ENCODE data around the gene HECW1. TPM values are rescaled to one million over a fixed set of nuclear protein-coding genes. Genes with fewer than 3 reads are reported as not detected.

The HECW1 gene
- total and polyA plus RNA-seq, 2 experiments from 2014 or later: 11.0 to 21.8 TPM

- Mint-ChIP-seq H3K9me3 (no peaks in the 10 kb centered on the region), H3K4me1 (peaks cover 24% of the 10 kb centered on the region), H3K27me3 (ENCODE audit: insufficient read depth, low read depth, poor library complexity) (peaks cover 4% of the 10 kb centered on the region), H3K27ac (no peak overlapping the region), H3K4me3 (no peak overlapping the region), H3K36me3 (ENCODE audit: low read depth) (no peaks in the 10 kb centered on the region)
- Histone ChIP-seq H3K4me2 (no peak overlapping the region), H3K36me3 (ENCODE audit: insufficient read depth) (no peaks in the 10 kb centered on the region), H2AFZ (no peak overlapping the region), H4K20me1 (replicated peaks; ENCODE audit: insufficient read depth) (no peaks in the 10 kb centered on the region), H3K4me3 (no peak overlapping the region), H3K79me2 (replicated peaks; ENCODE audit: insufficient read depth) (no peaks in the 10 kb centered on the region), H3K27me3 (ENCODE audit: insufficient read depth) (no peaks in the 10 kb centered on the region), H3K27ac (ENCODE audit: low read depth) (no peak overlapping the region), H3K9me2 (ENCODE audit: insufficient read depth) (no peaks in the 10 kb centered on the region; the same call in 1 of the 2 replicates), H3K4me1 (ENCODE audit: insufficient read depth) (peaks cover 20% of the 10 kb centered on the region), H3F3A (replicated peaks; ENCODE audit: low read depth) (no peaks in the 10 kb centered on the region)
- TF ChIP-seq EZH2phosphoT487 (IDR thresholded peaks at IDR 0.05; ENCODE audit: unreplicated experiment) (no peak), EZH2 (IDR thresholded peaks at IDR 0.05; ENCODE audit: low read depth, unreplicated experiment) (no peak), REST (IDR thresholded peaks at IDR 0.05; ENCODE audit: unreplicated experiment) (no peak), JUNB (IDR thresholded peaks at IDR 0.05; ENCODE audit: unreplicated experiment) (no peak)
- DNase-seq (ENCODE audit: low spot score) (no peak), ATAC-seq (no peak)
Measured at GRCh38 chr7:43234073-43234472, 121.6 kb downstream of the HECW1 start.

- ATAC-seq: no peak
- Histone ChIP-seq H4K20me1 (replicated peaks; ENCODE audit: insufficient read depth) (no peaks in the 10 kb centered on the region), H3K4me2 (no peak overlapping the region), H2AFZ (no peak overlapping the region), H3K4me3 (no peak overlapping the region), H3F3A (replicated peaks; ENCODE audit: low read depth) (no peaks in the 10 kb centered on the region), H3K79me2 (replicated peaks; ENCODE audit: insufficient read depth) (no peaks in the 10 kb centered on the region), H3K4me1 (ENCODE audit: insufficient read depth) (peaks cover 20% of the 10 kb centered on the region), H3K9me2 (ENCODE audit: insufficient read depth) (no peaks in the 10 kb centered on the region; the same call in 1 of the 2 replicates), H3K36me3 (ENCODE audit: insufficient read depth) (no peaks in the 10 kb centered on the region), H3K27me3 (ENCODE audit: insufficient read depth) (no peaks in the 10 kb centered on the region), H3K27ac (ENCODE audit: low read depth) (no peak overlapping the region)
- Mint-ChIP-seq H3K27ac (no peak overlapping the region), H3K9me3 (no peaks in the 10 kb centered on the region), H3K4me3 (no peak overlapping the region), H3K4me1 (peaks cover 22% of the 10 kb centered on the region), H3K27me3 (ENCODE audit: insufficient read depth, low read depth, poor library complexity) (peaks cover 4% of the 10 kb centered on the region), H3K36me3 (ENCODE audit: low read depth) (no peaks in the 10 kb centered on the region)
- no peak for DNase-seq (ENCODE audit: low spot score)
- TF ChIP-seq ZNF331 (CRISPR knock-in tag; IDR thresholded peaks at IDR 0.05; ENCODE audit: low read depth) (no peak), JUNB (IDR thresholded peaks at IDR 0.05; ENCODE audit: unreplicated experiment) (no peak), ZNF114 (CRISPR knock-in tag; IDR thresholded peaks at IDR 0.05) (no peak), STAT1 (IDR thresholded peaks at IDR 0.05; ENCODE audit: unreplicated experiment) (no peak), NANOG (IDR thresholded peaks at IDR 0.05; ENCODE audit: borderline replicate concordance) (no peak), CREB1 (CRISPR knock-in tag; IDR thresholded peaks at IDR 0.05; ENCODE audit: low read depth) (no peak), CTCF (conservative IDR thresholded peaks at IDR 0.05; ENCODE audit: low read depth in 2 of 2) (no peak), EZH2 (IDR thresholded peaks at IDR 0.05; ENCODE audit: low read depth, unreplicated experiment) (no peak), POLR2AphosphoS5 (IDR thresholded peaks at IDR 0.05; ENCODE audit: low read depth) (no peak)
Measured at GRCh38 chr7:43234968-43235367, 122.5 kb downstream of the HECW1 start.
